HG03442 (cell line): Measurements from ENCODE around the gene ACAT2.
A peak's percentile ranks its signal among the peaks of the same experiment; 100 is the strongest.
"Not testable (repeated sequence)": the region's sequence is repeated elsewhere in the genome, so short reads cannot be mapped to it uniquely, and the experiment has no call there.

Experiments
- ATAC-seq: cut with Tn5 transposase; IDR thresholded peaks from one replicate; pipeline ENCODE4 v1.9.1; 2021; ENCODE audit warnings: mild to moderate bottlenecking, moderate library complexity; ENCODE audit not compliant: unreplicated experiment

The ACAT2 gene

DNA sequence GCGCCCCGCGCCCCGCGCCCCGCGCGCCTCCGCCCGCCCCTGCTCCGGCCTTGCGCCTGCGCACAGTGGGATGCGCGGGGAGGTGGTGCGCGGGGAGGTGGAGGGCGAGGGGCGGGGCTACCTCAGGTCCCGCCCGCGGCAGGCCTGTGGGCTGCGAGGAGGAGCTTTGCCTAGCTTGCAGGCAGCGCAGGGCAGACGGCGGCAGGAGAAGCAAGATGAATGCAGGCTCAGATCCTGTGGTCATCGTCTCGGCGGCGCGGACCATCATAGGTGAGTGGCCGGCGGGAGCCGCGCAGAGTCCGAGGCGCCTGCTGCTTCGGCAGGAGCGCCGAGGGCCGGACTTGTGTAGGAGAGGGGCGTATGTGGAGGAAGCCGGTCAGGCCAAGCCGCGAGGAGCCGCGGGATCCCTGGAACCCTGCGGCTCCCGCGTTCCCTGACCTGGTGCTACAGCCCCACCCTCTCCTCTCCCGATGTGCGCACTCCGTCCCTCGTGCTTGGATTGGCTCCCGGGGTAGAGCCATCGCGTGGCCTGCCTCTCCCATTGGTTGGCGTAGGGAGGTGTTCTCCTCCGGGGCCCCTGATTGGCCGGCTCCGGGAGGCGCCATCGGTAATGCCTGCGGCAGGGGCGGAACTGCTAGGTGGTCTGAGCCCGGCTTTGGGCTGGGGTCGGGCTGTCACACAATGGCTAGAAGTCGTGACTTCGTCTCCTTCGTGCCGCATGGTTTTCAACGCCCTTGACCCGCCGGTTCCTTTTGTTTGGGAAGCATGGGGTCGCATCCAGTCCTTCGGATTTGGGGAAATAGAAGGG, at the start of gene ACAT2:
TSS of gene ACAT2 (plus strand) at position 173 of the 808 bp plus-strand sequence. CDS start at position 216, 43 bp downstream.
- ATAC-seq = peak; percentile 97

GRCh38 chr6:159712389-159712788, 49.5 kb upstream of the ACAT2 start:
- ATAC-seq = not testable (repeated sequence)

DNA sequence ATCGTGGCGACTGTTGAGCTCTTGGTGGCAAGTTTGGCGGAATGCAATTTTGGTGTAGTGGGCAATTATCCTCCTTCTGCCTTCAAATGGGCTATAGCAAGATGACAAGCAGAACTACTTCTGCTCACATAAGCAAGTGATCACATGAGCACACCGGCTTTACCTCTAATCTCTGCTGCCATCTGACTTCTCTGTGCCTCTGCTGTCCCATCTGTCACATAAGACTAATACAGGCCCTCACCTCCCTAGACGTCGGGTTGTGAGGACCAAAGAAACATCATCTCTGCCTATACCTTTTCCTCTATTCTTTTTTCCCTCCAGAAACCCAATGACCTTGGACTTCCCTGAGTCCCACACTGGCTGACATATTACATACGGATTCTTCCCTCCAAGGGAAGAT, 47.9 kb upstream of the ACAT2 start:
- no peak for ATAC-seq

DNA sequence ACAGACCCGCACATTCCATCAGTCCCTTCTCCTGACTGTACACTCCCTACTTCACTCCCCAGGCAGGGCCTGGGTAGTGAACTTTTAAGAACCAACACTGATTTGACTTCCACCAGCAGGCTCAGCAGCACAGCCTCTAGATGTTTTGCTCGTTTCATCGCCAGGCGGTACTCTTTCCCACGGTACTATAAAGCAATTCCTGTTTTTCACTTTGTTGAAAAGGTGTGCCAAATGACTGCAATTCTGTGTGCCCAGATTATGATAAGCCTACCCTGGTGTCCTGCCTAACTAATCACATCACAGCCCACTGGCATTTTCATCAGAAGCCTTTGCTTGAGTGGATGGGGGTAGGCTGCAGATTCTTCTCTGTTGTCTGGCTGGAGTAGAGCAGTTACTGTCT, 47.4 kb upstream of the ACAT2 start:
- no peak for ATAC-seq

GRCh38 chr6:159715166-159715565, 46.7 kb upstream of the ACAT2 start:
- no peak for ATAC-seq

DNA sequence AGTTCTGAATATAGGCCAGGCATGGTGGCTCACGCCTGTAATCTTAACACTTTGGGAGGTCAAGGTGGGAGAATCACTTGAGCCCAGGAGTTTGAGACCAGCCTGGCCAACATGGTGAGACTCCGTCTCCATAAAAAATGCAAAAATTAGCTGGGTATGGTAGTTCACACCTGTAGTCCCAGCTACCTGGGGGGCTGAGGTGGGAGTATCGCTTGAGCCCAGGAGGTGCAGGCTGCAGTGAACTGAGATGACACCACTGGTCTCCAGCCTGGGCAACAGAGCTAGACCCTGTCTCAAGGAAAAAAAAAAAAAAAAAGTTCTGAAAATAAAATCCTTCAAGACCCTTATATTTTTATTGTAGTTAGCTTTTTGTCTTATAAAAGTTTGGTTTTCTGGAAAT, 46.2 kb upstream of the ACAT2 start:
- ATAC-seq = no peak

GRCh38 chr6:159716247-159717096, 45.4 kb upstream of the ACAT2 start:
- no peak for ATAC-seq

DNA sequence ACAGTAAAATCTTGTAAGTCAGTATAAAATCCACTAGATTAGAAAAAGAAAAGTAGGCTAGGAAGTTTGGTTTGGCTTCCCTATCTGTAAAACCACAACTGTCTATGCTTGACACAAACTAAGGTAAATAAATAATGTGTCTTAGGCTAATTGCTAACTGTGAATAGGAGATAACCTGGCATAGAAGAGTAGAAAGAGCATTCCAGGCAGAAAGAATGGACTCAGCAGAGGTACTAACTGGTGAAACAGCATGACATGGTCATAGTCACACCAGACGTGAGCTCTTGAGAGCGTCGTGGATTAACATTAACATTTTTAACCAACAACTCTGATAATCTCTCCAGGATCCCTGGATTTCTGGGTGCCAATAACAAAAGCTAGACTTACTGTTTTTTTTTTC, 43.2 kb upstream of the ACAT2 start:
- no peak for ATAC-seq

DNA sequence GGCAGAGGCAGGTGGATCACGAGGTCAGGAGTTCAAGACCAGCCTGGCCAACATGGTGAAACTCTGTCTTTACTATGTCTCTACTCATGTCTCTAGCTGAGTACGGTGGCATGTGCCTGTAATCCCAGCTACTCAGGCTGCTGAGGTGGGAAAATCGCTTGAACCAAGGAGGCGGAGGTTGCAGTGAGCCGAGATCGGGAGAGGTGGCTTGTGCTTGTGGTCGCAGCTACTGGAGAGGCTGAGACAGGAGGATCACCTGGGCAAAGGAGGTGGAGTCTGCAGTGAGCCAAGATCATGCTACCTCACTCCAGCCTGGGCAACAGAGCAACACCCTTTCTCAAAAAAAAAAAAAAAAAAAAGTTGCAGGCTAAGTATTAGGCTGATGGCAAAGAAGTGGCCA, 42.6 kb upstream of the ACAT2 start:
- no peak for ATAC-seq

GRCh38 chr6:159720708-159721107, 41.1 kb upstream of the ACAT2 start:
- ATAC-seq = no peak

DNA sequence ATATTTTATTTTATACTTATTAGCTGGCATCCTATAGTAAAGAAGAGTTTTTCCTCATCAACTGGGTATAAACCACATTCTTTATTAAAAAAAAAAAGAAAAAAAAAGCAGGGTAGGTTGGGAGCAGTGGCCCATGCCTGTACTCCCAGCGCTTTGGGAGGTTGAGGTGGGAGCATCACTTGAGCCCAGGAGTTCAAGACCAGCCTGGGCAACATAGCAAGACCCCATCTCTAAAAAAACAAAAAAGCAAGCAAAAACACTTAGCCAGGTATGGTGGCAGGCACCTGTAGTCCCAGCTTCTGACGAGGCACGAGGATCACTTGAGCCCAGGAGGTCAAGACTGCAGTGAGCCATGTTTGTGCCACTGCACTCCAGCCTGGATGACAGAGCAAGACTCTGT, 39.9 kb upstream of the ACAT2 start:
- not testable (repeated sequence) for ATAC-seq

DNA sequence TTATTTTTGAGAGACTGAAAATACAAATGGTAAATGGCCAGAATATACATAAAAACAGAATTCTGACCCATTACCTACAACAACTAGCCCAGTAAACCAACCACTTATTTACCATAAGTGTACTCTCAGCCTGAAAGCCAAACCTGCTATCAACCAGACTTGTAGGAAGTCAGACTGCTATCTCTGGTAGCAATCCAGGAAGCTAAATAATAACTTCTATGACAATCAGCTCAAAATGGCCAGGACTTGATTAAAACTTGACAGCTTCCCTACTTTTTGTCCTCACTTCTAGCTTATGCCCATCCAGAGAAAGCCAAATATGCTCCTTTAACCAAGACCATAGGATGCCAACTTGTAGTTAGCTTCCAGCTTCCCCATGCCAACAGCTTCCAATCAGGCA, 39.2 kb upstream of the ACAT2 start:
- no peak for ATAC-seq

- ATAC-seq = no peak
Observed at GRCh38 chr6:159723259-159723658, 38.6 kb upstream of the ACAT2 start.

DNA sequence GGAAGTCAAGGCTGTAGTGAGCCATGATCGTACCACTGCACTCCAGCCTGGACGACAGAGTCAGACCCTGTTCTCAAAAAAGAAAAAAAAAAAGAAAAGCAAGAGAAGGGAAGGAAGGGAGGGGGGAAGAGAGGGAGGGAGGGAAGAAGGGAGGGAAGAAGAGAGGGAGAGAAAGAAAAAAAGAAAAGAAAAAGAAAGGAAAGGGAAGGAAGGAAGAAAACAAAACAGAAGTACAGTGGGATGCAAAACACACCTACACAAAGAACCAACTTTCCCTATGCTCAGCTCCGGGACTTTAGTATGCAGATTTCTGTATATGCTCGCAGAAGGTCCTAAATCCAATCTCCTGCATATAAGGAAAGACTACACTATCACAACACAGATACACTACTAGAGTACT, 37.1 kb upstream of the ACAT2 start:
- no peak for ATAC-seq

GRCh38 chr6:159725208-159725607, 36.6 kb upstream of the ACAT2 start:
- not testable (repeated sequence) for ATAC-seq

GRCh38 chr6:159726255-159726917, 35.5 kb upstream of the ACAT2 start:
- ATAC-seq = no peak

DNA sequence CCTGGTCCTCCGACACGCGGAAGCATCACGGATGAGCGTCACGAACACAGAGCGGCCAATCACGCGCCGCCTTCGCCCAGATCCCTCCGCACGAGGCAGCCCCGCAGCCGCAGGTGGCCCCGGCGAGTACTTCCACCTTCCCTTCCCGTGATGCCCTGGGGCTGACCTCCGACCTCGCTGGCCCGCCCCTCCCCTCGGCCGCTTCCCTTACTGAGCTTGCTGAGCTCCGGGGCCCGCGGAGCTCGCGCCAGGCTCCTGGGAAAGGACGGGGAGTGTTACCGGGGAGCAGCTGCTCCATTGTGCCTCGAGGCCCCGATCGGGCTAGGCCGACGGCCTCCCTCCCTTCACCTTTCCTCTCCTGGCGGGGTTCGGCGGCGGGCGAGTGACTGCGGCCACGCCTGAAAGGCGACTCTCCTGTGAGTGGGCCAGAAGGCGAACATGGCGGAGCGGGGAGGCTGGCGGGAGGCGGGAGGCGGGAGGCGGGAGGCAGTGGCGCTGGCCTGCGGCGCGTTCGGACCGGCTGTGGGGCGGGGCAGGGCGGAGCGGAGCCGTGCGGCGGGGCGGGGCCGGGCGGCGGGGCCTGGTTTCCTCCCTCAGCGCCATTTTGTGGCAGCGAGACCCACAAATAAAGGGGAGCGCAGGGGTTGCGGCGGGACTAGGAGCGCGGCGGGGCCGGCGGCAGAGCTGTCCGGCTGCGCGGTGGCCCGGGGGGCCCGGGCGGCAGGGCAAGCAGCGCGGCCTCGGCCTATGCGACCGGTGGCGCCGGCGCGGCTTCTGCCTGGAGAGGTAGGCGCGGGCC, 34.7 kb upstream of the ACAT2 start, which contains the start of gene WTAP:
TSS of gene WTAP (plus strand) at position 589 of the 799 bp plus-strand sequence. CDS start 8,760 bp downstream, outside the sequence.
- peak; percentile 80 for ATAC-seq

DNA sequence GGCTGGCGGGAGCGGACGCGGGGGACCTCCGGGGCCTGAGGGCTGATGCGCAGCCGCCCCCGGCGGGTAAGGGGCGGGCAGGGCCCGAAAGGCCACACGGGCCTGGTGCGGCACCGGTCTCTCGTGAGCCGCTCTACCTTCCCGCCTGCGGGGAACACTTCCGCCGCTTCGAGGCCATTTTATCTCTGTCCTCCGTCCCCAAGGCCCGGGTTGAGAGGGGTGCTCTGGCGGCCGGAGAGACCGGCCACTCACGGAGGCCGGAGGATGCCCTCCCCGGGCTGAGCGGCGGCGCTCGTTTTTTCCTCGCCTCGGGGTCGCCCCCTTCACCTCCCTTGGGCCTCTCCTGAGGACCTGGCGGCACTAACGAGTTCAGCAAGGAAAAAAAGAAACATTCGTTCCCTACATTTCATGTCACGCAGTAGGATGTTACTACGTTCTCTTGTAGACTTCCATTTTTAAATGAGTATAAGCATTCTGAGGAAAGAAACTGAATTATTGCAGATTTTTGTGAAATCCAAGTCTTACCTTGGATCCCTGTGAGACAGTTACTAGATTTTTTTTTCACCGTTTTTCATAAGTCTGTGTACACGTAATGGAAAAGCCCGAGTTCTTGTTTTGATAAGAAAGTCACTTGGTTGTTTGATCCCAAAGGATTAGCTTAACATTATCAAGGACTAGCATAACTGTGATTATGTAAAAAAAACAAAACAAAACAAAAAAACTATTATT, 34.0 kb upstream of the ACAT2 start:
- peak; percentile 27 for ATAC-seq

- no peak for ATAC-seq
Observed at GRCh38 chr6:159728531-159728964, 33.3 kb upstream of the ACAT2 start.
